HepG2 (cell line): ENCODE data around the gene CNKSR3. TPM values are rescaled to one million over a fixed set of nuclear protein-coding genes. Genes with fewer than 3 reads are reported as not detected.
A peak's percentile ranks its signal among the peaks of the same experiment; 100 is the strongest.

Experiments used
- ASH2L ChIP-seq: fragments of 300-600, 200-600 bp; sonication (generic); IDR thresholded peaks from 2 replicates; pipeline ENCODE4 v1.7.0; 2017; ENCODE audit warnings: low read depth, mild to moderate bottlenecking, moderate library complexity, mixed read lengths, low read length; ENCODE audit not compliant: insufficient read length
- SATB2 ChIP-seq: sonication (generic); formaldehyde crosslinking; IDR thresholded peaks from 2 replicates; pipeline ENCODE4 v1.5.0; 2020; ENCODE audit warnings: missing genetic modification reagents
- SRSF9 ChIP-seq: fragments of 200-400 bp; formaldehyde crosslinking; IDR thresholded peaks from 2 replicates; pipeline ENCODE4 v1.6.1; 2018; ENCODE audit warnings: borderline replicate concordance, mild to moderate bottlenecking, low read depth, low read length; ENCODE audit not compliant: insufficient read depth, poor library complexity, severe bottlenecking
- YEATS4 ChIP-seq: sonication (generic); formaldehyde crosslinking; IDR thresholded peaks from 2 replicates; pipeline ENCODE4 v1.4.0; 2020; ENCODE audit warnings: missing genetic modification reagents, borderline replicate concordance
- ZNF841 ChIP-seq: sonication (generic); formaldehyde crosslinking; IDR thresholded peaks from 2 replicates; pipeline ENCODE4 v1.8.1; 2023; ENCODE audit warnings: missing genetic modification reagents, borderline replicate concordance
- polyA plus RNA-seq, 8 experiments: library from polyadenylated mRNA; depleted of rRNA in 3 of 8; stranded (reverse) in 7 of 8; unstranded in 1 of 8; fragments of >200 nt; fragmentation: Illumina TruSeq in 4 of 8; extraction: Trizol in 4 of 8; gene quantifications; 2 replicates each; pipeline versions ENCODE4 v1.2.1 to v1.2.3, GENCODE V29; 2011 to 2016; ENCODE audit warnings: low read depth in 4 of 8, missing spikeins in 1 of 8, mixed read lengths in 1 of 8; ENCODE audit not compliant: insufficient read depth in 1 of 8
- total RNA-seq, 5 experiments: library from RNA; depleted of rRNA; stranded (reverse); fragments of >200 nt; fragmentation: Illumina TruSeq; extraction: Trizol; gene quantifications; 2 replicates each; pipeline ENCODE4 v1.2.3, GENCODE V29; 2016; ENCODE audit warnings: low read depth in 1 of 5
- TF ChIP-seq, protein P1 (sequence below), 2 experiments: IDR thresholded peaks; 2 replicates each; pipeline ENCODE4 v1.6.1; 2011 to 2012; ENCODE audit warnings: low read length in 2 of 2, borderline replicate concordance in 1 of 2, low read depth in 1 of 2, mild to moderate bottlenecking in 1 of 2, moderate library complexity in 1 of 2
- TF ChIP-seq, protein P2 (sequence below): sonication (generic); formaldehyde crosslinking; IDR thresholded peaks from 2 replicates; pipeline ENCODE4 v1.8.0; 2022; ENCODE audit warnings: low read depth, missing genetic modification reagents
- TF ChIP-seq, protein P3 (sequence below): sonication (generic); formaldehyde crosslinking; IDR thresholded peaks from 2 replicates; pipeline ENCODE4 v1.8.1; 2023; ENCODE audit warnings: missing genetic modification reagents, mild to moderate bottlenecking, borderline replicate concordance
- TF ChIP-seq, protein P4 (sequence below): IDR thresholded peaks from 2 replicates; pipeline ENCODE4 v1.6.1; 2016
- TF ChIP-seq, protein P5 (sequence below): IDR thresholded peaks from 2 replicates; pipeline ENCODE4 v1.6.1; 2016; ENCODE audit warnings: low read depth
- TF ChIP-seq, protein P6 (sequence below): sonication (generic); formaldehyde crosslinking; IDR thresholded peaks from 2 replicates; pipeline ENCODE4 v1.4.0; 2020; ENCODE audit warnings: mild to moderate bottlenecking, low read depth, missing genetic modification reagents
- TF ChIP-seq, protein P7 (sequence below): sonication (generic); formaldehyde crosslinking; conservative IDR thresholded peaks from 2 replicates; pipeline ENCODE4 v1.8.0; 2022; ENCODE audit warnings: mild to moderate bottlenecking, moderate library complexity, missing genetic modification reagents

CNKSR3 gene
- total and polyA plus RNA-seq, 2 of the 13 experiments (the other 11 are each of a cell fraction or from before 2014, with no cell fraction given) = 9.2 to 38.6 TPM

DNA sequence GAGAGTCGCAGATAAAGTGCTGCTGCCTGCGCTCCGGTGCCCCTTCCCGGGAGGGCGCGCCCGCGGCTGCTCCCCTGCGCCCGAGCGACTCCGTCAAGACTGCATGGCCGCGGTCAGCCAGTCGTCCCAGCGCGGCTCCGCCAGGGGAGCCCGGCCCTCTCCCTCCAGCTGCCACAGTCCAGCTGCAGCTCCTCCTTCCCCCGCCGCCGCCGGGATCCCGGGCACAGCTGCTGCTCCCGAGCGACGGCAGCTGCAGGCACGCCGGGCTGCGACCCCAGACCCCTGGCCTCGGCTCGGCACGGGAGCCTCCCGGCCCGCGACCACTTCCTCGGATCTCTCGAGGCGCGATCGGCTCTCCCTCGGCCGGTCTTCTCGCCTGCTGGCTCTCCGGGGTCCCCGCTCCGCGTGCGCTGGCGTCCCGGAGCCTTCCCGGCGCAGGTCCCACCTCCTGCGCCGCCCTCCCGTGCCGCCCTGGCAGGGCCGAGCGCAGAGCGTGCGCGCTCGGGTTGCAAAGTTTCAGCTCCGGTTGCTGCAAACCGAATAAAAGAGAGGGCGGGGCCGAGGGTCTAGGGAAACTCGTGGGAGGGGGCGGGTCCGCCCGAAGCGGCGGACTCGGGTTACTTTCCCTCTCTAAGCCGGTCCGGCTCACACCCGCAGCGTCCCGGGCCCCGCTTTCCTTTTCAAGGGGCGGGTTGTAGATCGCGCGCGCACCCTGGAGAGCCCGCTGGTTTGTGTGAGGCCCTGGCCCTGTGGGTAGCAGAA is at the start of gene CNKSR3 (continued):
- TF ChIP-seq ASH2L (peak; percentile 32), YEATS4 (CRISPR knock-in tag) (peak; percentile 67; the same call in 1 of the 2 replicates), ZNF841 (CRISPR knock-in tag) (no peak), SATB2 (CRISPR knock-in tag) (no peak), SRSF9 (no peak)
- TF ChIP-seq, protein P1, sequence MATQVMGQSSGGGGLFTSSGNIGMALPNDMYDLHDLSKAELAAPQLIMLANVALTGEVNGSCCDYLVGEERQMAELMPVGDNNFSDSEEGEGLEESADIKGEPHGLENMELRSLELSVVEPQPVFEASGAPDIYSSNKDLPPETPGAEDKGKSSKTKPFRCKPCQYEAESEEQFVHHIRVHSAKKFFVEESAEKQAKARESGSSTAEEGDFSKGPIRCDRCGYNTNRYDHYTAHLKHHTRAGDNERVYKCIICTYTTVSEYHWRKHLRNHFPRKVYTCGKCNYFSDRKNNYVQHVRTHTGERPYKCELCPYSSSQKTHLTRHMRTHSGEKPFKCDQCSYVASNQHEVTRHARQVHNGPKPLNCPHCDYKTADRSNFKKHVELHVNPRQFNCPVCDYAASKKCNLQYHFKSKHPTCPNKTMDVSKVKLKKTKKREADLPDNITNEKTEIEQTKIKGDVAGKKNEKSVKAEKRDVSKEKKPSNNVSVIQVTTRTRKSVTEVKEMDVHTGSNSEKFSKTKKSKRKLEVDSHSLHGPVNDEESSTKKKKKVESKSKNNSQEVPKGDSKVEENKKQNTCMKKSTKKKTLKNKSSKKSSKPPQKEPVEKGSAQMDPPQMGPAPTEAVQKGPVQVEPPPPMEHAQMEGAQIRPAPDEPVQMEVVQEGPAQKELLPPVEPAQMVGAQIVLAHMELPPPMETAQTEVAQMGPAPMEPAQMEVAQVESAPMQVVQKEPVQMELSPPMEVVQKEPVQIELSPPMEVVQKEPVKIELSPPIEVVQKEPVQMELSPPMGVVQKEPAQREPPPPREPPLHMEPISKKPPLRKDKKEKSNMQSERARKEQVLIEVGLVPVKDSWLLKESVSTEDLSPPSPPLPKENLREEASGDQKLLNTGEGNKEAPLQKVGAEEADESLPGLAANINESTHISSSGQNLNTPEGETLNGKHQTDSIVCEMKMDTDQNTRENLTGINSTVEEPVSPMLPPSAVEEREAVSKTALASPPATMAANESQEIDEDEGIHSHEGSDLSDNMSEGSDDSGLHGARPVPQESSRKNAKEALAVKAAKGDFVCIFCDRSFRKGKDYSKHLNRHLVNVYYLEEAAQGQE (IDR thresholded peaks at IDR 0.05; ENCODE audit: borderline replicate concordance in 1 of 2, low read depth in 1 of 2, low read length in 2 of 2) = peak in 1 of 2 experiments; percentile 76; a peak in 2 of 4 replicates
- TF ChIP-seq, protein P2, sequence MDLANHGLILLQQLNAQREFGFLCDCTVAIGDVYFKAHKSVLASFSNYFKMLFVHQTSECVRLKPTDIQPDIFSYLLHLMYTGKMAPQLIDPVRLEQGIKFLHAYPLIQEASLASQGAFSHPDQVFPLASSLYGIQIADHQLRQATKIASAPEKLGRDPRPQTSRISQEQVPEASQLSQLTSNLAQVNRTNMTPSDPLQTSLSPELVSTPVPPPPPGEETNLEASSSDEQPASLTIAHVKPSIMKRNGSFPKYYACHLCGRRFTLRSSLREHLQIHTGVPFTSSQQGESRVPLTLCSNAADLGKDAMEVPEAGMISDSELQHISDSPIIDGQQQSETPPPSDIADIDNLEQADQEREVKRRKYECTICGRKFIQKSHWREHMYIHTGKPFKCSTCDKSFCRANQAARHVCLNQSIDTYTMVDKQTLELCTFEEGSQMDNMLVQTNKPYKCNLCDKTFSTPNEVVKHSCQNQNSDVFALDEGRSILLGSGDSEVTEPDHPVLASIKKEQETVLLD (CRISPR knock-in tag) = peak; percentile 82
- TF ChIP-seq, protein P3, sequence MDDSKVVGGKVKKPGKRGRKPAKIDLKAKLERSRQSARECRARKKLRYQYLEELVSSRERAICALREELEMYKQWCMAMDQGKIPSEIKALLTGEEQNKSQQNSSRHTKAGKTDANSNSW = no peak
- TF ChIP-seq, protein P4, sequence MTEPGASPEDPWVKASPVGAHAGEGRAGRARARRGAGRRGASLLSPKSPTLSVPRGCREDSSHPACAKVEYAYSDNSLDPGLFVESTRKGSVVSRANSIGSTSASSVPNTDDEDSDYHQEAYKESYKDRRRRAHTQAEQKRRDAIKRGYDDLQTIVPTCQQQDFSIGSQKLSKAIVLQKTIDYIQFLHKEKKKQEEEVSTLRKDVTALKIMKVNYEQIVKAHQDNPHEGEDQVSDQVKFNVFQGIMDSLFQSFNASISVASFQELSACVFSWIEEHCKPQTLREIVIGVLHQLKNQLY (CRISPR knock-in tag) = 0 out of 2 replicates have a peak, but pooled peaks have one; percentile 53
- TF ChIP-seq, protein P5, sequence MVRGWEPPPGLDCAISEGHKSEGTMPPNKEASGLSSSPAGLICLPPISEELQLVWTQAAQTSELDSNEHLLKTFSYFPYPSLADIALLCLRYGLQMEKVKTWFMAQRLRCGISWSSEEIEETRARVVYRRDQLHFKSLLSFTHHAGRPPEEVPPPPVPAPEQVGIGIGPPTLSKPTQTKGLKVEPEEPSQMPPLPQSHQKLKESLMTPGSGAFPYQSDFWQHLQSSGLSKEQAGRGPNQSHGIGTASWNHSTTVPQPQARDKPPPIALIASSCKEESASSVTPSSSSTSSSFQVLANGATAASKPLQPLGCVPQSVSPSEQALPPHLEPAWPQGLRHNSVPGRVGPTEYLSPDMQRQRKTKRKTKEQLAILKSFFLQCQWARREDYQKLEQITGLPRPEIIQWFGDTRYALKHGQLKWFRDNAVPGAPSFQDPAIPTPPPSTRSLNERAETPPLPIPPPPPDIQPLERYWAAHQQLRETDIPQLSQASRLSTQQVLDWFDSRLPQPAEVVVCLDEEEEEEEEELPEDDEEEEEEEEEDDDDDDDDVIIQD (CRISPR knock-in tag) = peak; percentile 77; the same call in 1 of the 2 replicates
- TF ChIP-seq, protein P6, sequence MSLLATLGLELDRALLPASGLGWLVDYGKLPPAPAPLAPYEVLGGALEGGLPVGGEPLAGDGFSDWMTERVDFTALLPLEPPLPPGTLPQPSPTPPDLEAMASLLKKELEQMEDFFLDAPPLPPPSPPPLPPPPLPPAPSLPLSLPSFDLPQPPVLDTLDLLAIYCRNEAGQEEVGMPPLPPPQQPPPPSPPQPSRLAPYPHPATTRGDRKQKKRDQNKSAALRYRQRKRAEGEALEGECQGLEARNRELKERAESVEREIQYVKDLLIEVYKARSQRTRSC (CRISPR knock-in tag) = no peak
- TF ChIP-seq, protein P7, sequence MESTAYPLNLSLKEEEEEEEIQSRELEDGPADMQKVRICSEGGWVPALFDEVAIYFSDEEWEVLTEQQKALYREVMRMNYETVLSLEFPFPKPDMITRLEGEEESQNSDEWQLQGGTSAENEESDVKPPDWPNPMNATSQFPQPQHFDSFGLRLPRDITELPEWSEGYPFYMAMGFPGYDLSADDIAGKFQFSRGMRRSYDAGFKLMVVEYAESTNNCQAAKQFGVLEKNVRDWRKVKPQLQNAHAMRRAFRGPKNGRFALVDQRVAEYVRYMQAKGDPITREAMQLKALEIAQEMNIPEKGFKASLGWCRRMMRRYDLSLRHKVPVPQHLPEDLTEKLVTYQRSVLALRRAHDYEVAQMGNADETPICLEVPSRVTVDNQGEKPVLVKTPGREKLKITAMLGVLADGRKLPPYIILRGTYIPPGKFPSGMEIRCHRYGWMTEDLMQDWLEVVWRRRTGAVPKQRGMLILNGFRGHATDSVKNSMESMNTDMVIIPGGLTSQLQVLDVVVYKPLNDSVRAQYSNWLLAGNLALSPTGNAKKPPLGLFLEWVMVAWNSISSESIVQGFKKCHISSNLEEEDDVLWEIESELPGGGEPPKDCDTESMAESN = peak; percentile 98
